IMR-90 (cell line): ENCODE results near the gene ADGRD1. TPM values are rescaled to one million over a fixed set of nuclear protein-coding genes. Genes with fewer than 3 reads are reported as not detected.

ENCODE experiments used
- ATAC-seq: fragments of 200-7000 bp; cut with Tn5 transposase; 2 replicates; pipeline ENCODE4 v1.9.1; 2020; ENCODE audit warnings: low read depth, mild to moderate bottlenecking, moderate library complexity
- BruUV-seq: library from RNA; stranded (reverse); fragments of 400-500 nt; replicated peaks from 2 replicates; lab custom pipeline; 2021; lab: Mats Ljungman, UMichigan
- CTCF ChIA-PET: fragments of 300-600 bp; formaldehyde crosslinking; extraction: SDS; loops from one replicate; lab custom pipeline; 2021; ENCODE audit warnings: antibody characterized with exemption; lab: Yijun Ruan, JAX
- POLR2A ChIA-PET: fragments of 300-600 bp; sonication (Branson Sonifier 250); formaldehyde crosslinking; loops from one replicate; lab custom pipeline; 2022; ENCODE audit warnings: antibody characterized with exemption; ENCODE audit not compliant: unreplicated experiment; lab: Charles Lee
- DNase-seq: peaks from one replicate; pipeline ENCODE4 v3.0.0; 2013
- H2AFZ ChIP-seq: replicated peaks from 2 replicates; pipeline ENCODE3; 2013; ENCODE audit warnings: low read length, mild to moderate bottlenecking; ENCODE audit not compliant: poor library complexity
- H2AK5ac ChIP-seq: 2 replicates; pipeline ENCODE4 v1.6.1; 2013; ENCODE audit warnings: low read depth, low read length, inconsistent platforms
- H2AK9ac ChIP-seq: replicated peaks from 2 replicates; pipeline ENCODE3; 2013; ENCODE audit warnings: mild to moderate bottlenecking, low read depth, low read length, moderate library complexity; ENCODE audit not compliant: poor library complexity
- H2BK120ac ChIP-seq: 2 replicates; pipeline ENCODE4 v1.6.1; 2013; ENCODE audit warnings: low read depth, low read length, inconsistent platforms
- H2BK15ac ChIP-seq: 3 replicates; pipeline ENCODE4 v1.6.1; 2013; ENCODE audit warnings: low read depth, low read length, inconsistent platforms
- H2BK20ac ChIP-seq: 2 replicates; pipeline ENCODE4 v1.6.1; 2013; ENCODE audit warnings: low read depth, mild to moderate bottlenecking, inconsistent platforms, low read length, moderate library complexity
- H2BK5ac ChIP-seq: 2 replicates; pipeline ENCODE4 v1.6.1; 2013; ENCODE audit warnings: mild to moderate bottlenecking, low read depth, low read length, inconsistent platforms; ENCODE audit not compliant: poor library complexity, severe bottlenecking
- H3K14ac ChIP-seq: replicated peaks from 2 replicates; pipeline ENCODE4 v1.6.1; 2013; ENCODE audit warnings: low read depth, low read length, inconsistent platforms
- H3K18ac ChIP-seq: 2 replicates; pipeline ENCODE4 v1.6.1; 2013; ENCODE audit warnings: low read depth, low read length, control low read depth
- H3K23ac ChIP-seq: 2 replicates; pipeline ENCODE4 v1.6.1; 2013; ENCODE audit warnings: low read depth, low read length, inconsistent platforms
- H3K27ac ChIP-seq: 2 replicates; pipeline ENCODE4 v1.5.1; 2013; ENCODE audit warnings: mild to moderate bottlenecking, control low read depth, low read length; ENCODE audit not compliant: insufficient read depth
- H3K27me3 ChIP-seq: 2 replicates; pipeline ENCODE4 v1.6.1; 2013; ENCODE audit warnings: low read length; ENCODE audit not compliant: control insufficient read depth, insufficient read depth
- H3K36me3 ChIP-seq: 2 replicates; pipeline ENCODE4 v1.6.1; 2013; ENCODE audit warnings: low read length, mixed read lengths; ENCODE audit not compliant: control insufficient read depth, insufficient read depth
- H3K4ac ChIP-seq: 2 replicates; pipeline ENCODE4 v1.6.1; 2013; ENCODE audit warnings: low read depth, low read length, inconsistent platforms
- H3K4me1 ChIP-seq: 2 replicates; pipeline ENCODE4 v1.6.1; 2013; ENCODE audit warnings: low read length, mixed read lengths; ENCODE audit not compliant: control insufficient read depth, insufficient read depth
- H3K4me2 ChIP-seq: 2 replicates; pipeline ENCODE4 v1.6.1; 2013; ENCODE audit warnings: low read depth, mild to moderate bottlenecking, control low read depth, low read length, moderate library complexity
- H3K4me3 ChIP-seq: 2 replicates; pipeline ENCODE4 v1.5.1; 2013; ENCODE audit warnings: low read depth, mild to moderate bottlenecking, control low read depth, low read length, moderate library complexity; ENCODE audit not compliant: insufficient read depth
- H3K56ac ChIP-seq: 2 replicates; pipeline ENCODE4 v1.6.1; 2013; ENCODE audit warnings: low read length, inconsistent platforms; ENCODE audit not compliant: insufficient read depth; ENCODE audit errors: extremely low read depth
- H3K79me1 ChIP-seq, 2 experiments: 2 replicates each; pipeline ENCODE4 v1.6.1; 2013; ENCODE audit warnings: low read length in 2 of 2, inconsistent platforms in 1 of 2, low read depth in 1 of 2
- H3K9ac ChIP-seq: 2 replicates; pipeline ENCODE4 v1.6.1; 2013; ENCODE audit warnings: low read depth, low read length, control low read depth
- H3K9me1 ChIP-seq: 2 replicates; pipeline ENCODE4 v1.6.1; 2013; ENCODE audit warnings: low read length, inconsistent platforms; ENCODE audit not compliant: insufficient read depth
- H3K9me3 ChIP-seq: 2 replicates; pipeline ENCODE4 v1.6.1; 2013; ENCODE audit warnings: low read length; ENCODE audit not compliant: control insufficient read depth, insufficient read depth
- H4K20me1 ChIP-seq: 2 replicates; pipeline ENCODE4 v1.6.1; 2013; ENCODE audit warnings: low read length, inconsistent platforms; ENCODE audit not compliant: insufficient read depth
- H4K5ac ChIP-seq: 2 replicates; pipeline ENCODE4 v1.6.1; 2013; ENCODE audit warnings: mild to moderate bottlenecking, low read depth, low read length, control low read depth
- H4K8ac ChIP-seq, 2 experiments: 2 replicates each; pipeline ENCODE4 v1.6.1; 2013; ENCODE audit warnings: low read depth in 2 of 2, low read length in 2 of 2, control low read depth in 1 of 2, inconsistent platforms in 1 of 2
- H4K91ac ChIP-seq: 2 replicates; pipeline ENCODE4 v1.6.1; 2013; ENCODE audit warnings: low read depth, low read length, inconsistent platforms; ENCODE audit not compliant: insufficient read depth
- MAZ ChIP-seq: IDR thresholded peaks from 2 replicates; pipeline ENCODE4 v1.6.1; 2012; ENCODE audit warnings: low read depth, mild to moderate bottlenecking, low read length, improper control_type of control experiment, moderate library complexity, borderline replicate concordance
- MXI1 ChIP-seq: IDR thresholded peaks from 2 replicates; pipeline ENCODE4 v1.6.1; 2012; ENCODE audit warnings: low read depth, mild to moderate bottlenecking, low read length, moderate library complexity, borderline replicate concordance
- RFX5 ChIP-seq: IDR thresholded peaks from 2 replicates; pipeline ENCODE4 v1.8.0; 2012; ENCODE audit warnings: low read depth, mild to moderate bottlenecking, low read length, moderate library complexity
- SMC3 ChIP-seq: fragments of 150-350 bp; IDR thresholded peaks from 2 replicates; pipeline ENCODE4 v1.6.1; 2016; ENCODE audit warnings: low read depth, mild to moderate bottlenecking, antibody characterized with exemption, low read length, moderate library complexity
- WGBS, 2 experiments: methylation state at CpG; one replicate each; pipeline versions ENCODE4 v1.1.5 to v1.1.7; 2013; ENCODE audit warnings: missing lambda C conversion rate in 2 of 2; ENCODE audit not compliant: insufficient read length in 1 of 2; ENCODE audit errors: extremely low coverage in 2 of 2; 5-methylcytosine and 5-hydroxymethylcytosine counted together
- dilution Hi-C: fragments of 300-500 bp; cut with HindIII; formaldehyde crosslinking; loops from one replicate; pipeline ENCODE4 v1.14.3; 2018; ENCODE audit warnings: low sequenced_read_pairs; ENCODE audit not compliant: unreplicated experiment
- in situ Hi-C: fragments of 300-500 bp; cut with MboI; formaldehyde crosslinking; loops from 3 replicates; pipeline ENCODE4 v1.14.3; 2019; ENCODE audit warnings: low sequenced_read_pairs, inconsistent platforms, mixed read lengths
- intact Hi-C: fragments of 100-400 bp; cut with micrococcal nuclease; formaldehyde crosslinking; loops from 2 replicates; pipeline ENCODE4 v1.10.0; 2022
- polyA plus RNA-seq, 3 experiments: library from polyadenylated mRNA; depleted of rRNA; stranded (reverse); fragments of >200 nt; gene quantifications; 2 replicates each; pipeline ENCODE4 v1.2.3, GENCODE V29; 2012; ENCODE audit warnings: low replicate concordance in 1 of 3
- total RNA-seq: library from RNA; depleted of rRNA; stranded (reverse); fragments of >200 nt; gene quantifications from 2 replicates; pipeline ENCODE4 v1.2.3, GENCODE V29; 2012

The ADGRD1 gene
- total and polyA plus RNA-seq, 2 of the 4 experiments (the other 2 are of a cell fraction): not detected

DNA sequence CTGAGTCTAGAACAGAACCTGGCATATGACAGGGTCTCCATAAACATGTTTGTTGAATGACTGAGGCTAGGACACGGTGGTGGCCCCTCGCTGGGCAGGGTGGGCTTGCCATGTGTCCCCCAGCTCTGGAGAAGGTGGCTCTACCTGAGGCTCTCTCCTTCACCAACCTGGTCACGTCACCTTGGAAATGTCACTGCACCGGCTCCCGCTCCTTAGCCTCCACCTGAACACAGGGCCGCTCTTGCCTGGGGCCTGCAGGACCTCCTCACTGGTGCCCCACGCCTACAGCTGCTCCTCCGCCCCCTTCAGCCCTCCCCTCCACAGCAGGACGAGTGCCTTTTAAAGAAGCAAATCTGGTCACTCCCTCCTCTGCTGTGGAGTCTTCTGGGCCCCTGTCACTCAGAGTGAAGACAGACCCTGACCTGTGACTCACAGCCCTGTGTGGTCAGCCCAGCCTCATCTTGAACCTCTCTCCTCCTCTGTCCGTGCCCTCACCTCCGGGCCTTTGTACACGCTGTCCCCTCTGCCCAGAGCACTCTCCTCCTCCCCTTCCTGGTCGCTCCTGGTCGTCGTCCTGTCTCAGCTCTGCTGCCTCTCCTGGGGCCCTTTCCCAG, 81.0 kb downstream of the ADGRD1 start:
- no peak for DNase-seq
- no peak overlapping the region for H2AK5ac ChIP-seq
- no TSS peak for BruUV-seq

More for the DNA sequence above, 81.0 kb downstream of the ADGRD1 start:
- no peak for TF ChIP-seq SMC3
- TF ChIP-seq MXI1: no peak
- no peak for TF ChIP-seq MAZ
- no peak for TF ChIP-seq RFX5
- Histone ChIP-seq H4K8ac (no peak overlapping the region), H3K56ac (no peak overlapping the region), H3K4me1 (no peaks in the 10 kb centered on the region), H3K4me3 (no peak overlapping the region), H3K79me1 (no peaks in the 10 kb centered on the region), H2BK20ac (no peak overlapping the region), H3K23ac (no peak overlapping the region), H4K91ac (no peak overlapping the region), H3K18ac (no peak overlapping the region), H3K9me3 (peaks cover 43% of the 10 kb centered on the region), H3K9me1 (no peaks in the 10 kb centered on the region), H3K14ac (no peak overlapping the region), H4K5ac (no peak overlapping the region), H2AK9ac (no peak overlapping the region), H3K4me2 (no peak overlapping the region), H2BK5ac (no peak overlapping the region), H3K36me3 (no peaks in the 10 kb centered on the region), H3K4ac (no peak overlapping the region), H2BK15ac (no peak overlapping the region), H3K27ac (no peak overlapping the region), H2AFZ (no peak overlapping the region), H3K9ac (no peak overlapping the region), H4K20me1 (no peaks in the 10 kb centered on the region), H2BK120ac (no peak overlapping the region), H3K27me3 (no peaks in the 10 kb centered on the region)
- ATAC-seq: no peak
- WGBS, 2 experiments: 33% methylated on average over 3 of the region's 15 CpGs; no CpG with 5 or more reads in 1 of the 2 experiments
- in situ Hi-C loops: no loop called here
- POLR2A ChIA-PET: no interaction called here
- intact Hi-C loops: no loop called here
- CTCF ChIA-PET: no interaction called here
- dilution Hi-C loops: no loop called here
